Endothelial cell of umbilical vein (primary cell): ENCODE results near the gene EPB42.

ENCODE experiments used
- FOS ChIP-seq: IDR thresholded peaks from 2 replicates; pipeline ENCODE4 v1.6.1; 2011; ENCODE audit warnings: mild to moderate bottlenecking, low read length, moderate library complexity, borderline replicate concordance; ENCODE audit not compliant: insufficient read depth
- MYC ChIP-seq: IDR thresholded peaks from one replicate; pipeline ENCODE4 v1.6.1; 2011; ENCODE audit warnings: mild to moderate bottlenecking, low read depth, low read length
- POLR2A ChIP-seq: IDR thresholded peaks from 2 replicates; pipeline ENCODE4 v1.6.1; 2012; ENCODE audit warnings: low read depth, mild to moderate bottlenecking, control low read depth, low read length
- POLR2AphosphoS5 ChIP-seq: IDR thresholded peaks from 2 replicates; pipeline ENCODE4 v1.6.1; 2012; ENCODE audit warnings: low read depth, mild to moderate bottlenecking, control low read depth, low read length, moderate library complexity; ENCODE audit not compliant: insufficient read depth
- TF ChIP-seq, protein P1 (sequence below), 2 donors: IDR thresholded peaks; 1 replicate in 1 of 2; 2 replicates in 1 of 2; pipeline ENCODE4 v1.5.1; 2011; ENCODE audit warnings: low read length in 2 of 2, mild to moderate bottlenecking in 2 of 2, moderate library complexity in 2 of 2, control low read depth in 1 of 2, inconsistent platforms in 1 of 2, low read depth in 1 of 2; ENCODE audit not compliant: insufficient read depth in 1 of 2; ENCODE audit errors: extremely low read depth in 1 of 2

DNA sequence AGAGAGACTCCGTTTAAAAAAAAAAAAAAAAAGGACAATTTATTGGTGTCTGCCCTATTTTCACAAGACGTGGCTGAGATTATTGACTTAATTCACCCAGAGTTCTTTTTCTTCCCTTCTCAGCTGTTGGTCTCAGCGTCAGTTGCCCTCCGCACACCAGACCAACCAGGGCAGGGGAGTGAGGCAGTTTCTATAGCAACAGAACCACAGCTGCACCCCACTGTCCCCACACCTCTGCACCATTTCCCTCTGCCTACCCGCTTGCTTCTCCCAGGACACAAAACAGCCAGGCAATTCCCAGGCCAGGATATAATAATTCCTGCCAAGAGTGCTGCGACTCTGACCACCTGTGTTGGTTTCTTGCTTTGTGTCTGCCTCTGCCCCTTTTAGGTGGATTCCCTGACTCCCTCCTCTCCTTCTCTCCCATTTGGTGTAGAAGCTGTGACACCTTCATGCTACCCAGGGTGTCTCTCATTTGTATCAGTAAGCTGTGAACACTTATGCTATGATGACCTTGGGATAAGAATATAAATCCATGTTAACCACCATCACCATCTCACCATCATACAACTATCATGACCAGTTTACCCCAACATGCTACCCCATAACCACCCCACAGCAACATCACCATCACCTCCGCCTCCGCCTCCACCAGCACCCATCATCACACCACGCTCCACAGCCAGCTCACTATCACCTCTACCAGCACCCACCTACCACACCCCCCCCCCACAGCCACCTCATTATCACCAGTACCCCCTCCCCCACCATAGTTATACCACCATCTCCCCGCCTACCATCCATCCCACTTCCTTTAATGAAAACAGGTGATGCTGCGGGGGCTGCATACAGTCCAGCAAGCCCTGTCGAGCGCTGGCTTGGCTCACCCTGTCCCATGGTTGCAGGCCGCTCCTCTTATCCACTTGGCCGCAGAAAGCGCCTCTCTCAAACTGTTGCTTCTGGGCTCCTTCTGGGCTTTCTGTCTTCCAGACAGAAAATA lies 589 bp downstream of the EPB42 start:
- TF ChIP-seq POLR2A = no peak
- no peak for TF ChIP-seq MYC
- TF ChIP-seq, protein P1, sequence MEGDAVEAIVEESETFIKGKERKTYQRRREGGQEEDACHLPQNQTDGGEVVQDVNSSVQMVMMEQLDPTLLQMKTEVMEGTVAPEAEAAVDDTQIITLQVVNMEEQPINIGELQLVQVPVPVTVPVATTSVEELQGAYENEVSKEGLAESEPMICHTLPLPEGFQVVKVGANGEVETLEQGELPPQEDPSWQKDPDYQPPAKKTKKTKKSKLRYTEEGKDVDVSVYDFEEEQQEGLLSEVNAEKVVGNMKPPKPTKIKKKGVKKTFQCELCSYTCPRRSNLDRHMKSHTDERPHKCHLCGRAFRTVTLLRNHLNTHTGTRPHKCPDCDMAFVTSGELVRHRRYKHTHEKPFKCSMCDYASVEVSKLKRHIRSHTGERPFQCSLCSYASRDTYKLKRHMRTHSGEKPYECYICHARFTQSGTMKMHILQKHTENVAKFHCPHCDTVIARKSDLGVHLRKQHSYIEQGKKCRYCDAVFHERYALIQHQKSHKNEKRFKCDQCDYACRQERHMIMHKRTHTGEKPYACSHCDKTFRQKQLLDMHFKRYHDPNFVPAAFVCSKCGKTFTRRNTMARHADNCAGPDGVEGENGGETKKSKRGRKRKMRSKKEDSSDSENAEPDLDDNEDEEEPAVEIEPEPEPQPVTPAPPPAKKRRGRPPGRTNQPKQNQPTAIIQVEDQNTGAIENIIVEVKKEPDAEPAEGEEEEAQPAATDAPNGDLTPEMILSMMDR (IDR thresholded peaks at IDR 0.05; ENCODE audit: extremely low read depth in 1 of 2, insufficient read depth in 1 of 2, low read depth in 1 of 2, low read length in 2 of 2) = no peak
- no peak for TF ChIP-seq FOS
- TF ChIP-seq POLR2AphosphoS5 = no peak
